ENCODE measurements around the gene TUBAL3. TPM values are rescaled to one million over a fixed set of nuclear protein-coding genes. Genes with fewer than 3 reads are reported as not detected.

Gene TUBAL3
- not detected for total RNA-seq

GRCh38 chr10:5404208-5405041 lies at the start of gene TUBAL3:
Gene TUBAL3, minus strand, starts transcription at chr10:5404828. Its CDS starts 36 bp downstream, at chr10:5404792.
- Mint-ChIP-seq H3K9me3 (peaks cover 3% of the 10 kb centered on the region), H3K4me1 (no peaks in the 10 kb centered on the region), H3K36me3 (no peaks in the 10 kb centered on the region), H3K27ac (no peak within 1 kb of the TSS), H3K4me3 (no peak within 1 kb of the TSS), H3K27me3 (peaks cover 21% of the 10 kb centered on the region)
- ATAC-seq (ENCODE audit: low read depth) (no peak), DNase-seq (no peak)
- POLR2A ChIA-PET = no interaction called here

- Mint-ChIP-seq H3K27ac (no peak overlapping the region), H3K4me3 (no peak overlapping the region), H3K4me1 (peaks cover 15% of the 10 kb centered on the region), H3K9me3 (no peaks in the 10 kb centered on the region), H3K27me3 (no peaks in the 10 kb centered on the region), H3K36me3 (peaks cover 37% of the 10 kb centered on the region)
- POLR2A ChIA-PET = no interaction called here
- DNase-seq (no peak), ATAC-seq (ENCODE audit: low read depth) (no peak)
Measured at GRCh38 chr10:5453749-5454489, 49.3 kb upstream of the TUBAL3 start.

GRCh38 chr10:5450605-5451384 lies 46.2 kb upstream of the TUBAL3 start:
- H3K4me3 Mint-ChIP-seq = no peak overlapping the region
- peaks cover 31% of the 10 kb centered on the region for H3K4me1 Mint-ChIP-seq
- ATAC-seq (ENCODE audit: low read depth) (no peak), DNase-seq (no peak)
- POLR2A ChIA-PET = no interaction called here
- no peaks in the 10 kb centered on the region for H3K9me3 Mint-ChIP-seq
- H3K27me3 Mint-ChIP-seq = no peaks in the 10 kb centered on the region
- H3K27ac Mint-ChIP-seq = no peak overlapping the region
- peaks cover 19% of the 10 kb centered on the region for H3K36me3 Mint-ChIP-seq

- no peak for ATAC-seq (ENCODE audit: low read depth)
- peaks cover 21% of the 10 kb centered on the region for H3K36me3 Mint-ChIP-seq
Measured at GRCh38 chr10:5449823-5450222, 45.2 kb upstream of the TUBAL3 start.

GRCh38 chr10:5449227-5449626 lies 44.6 kb upstream of the TUBAL3 start:
- ATAC-seq (ENCODE audit: low read depth) (no peak), DNase-seq (no peak)
- H3K27ac Mint-ChIP-seq = no peak overlapping the region
- H3K4me3 Mint-ChIP-seq = no peak overlapping the region
- H3K9me3 Mint-ChIP-seq = no peaks in the 10 kb centered on the region
- no peaks in the 10 kb centered on the region for H3K27me3 Mint-ChIP-seq
- POLR2A ChIA-PET = interaction anchor here (0.6 kb wide), 1 partner anchor 441 kb away, joined by 3 read pairs; the partner anchor contains the start of gene FBH1
- H3K4me1 Mint-ChIP-seq = peaks cover 31% of the 10 kb centered on the region
- peaks cover 25% of the 10 kb centered on the region for H3K36me3 Mint-ChIP-seq

More at GRCh38 chr10:5449823-5450222, 45.2 kb upstream of the TUBAL3 start:
- H3K27me3 Mint-ChIP-seq = no peaks in the 10 kb centered on the region
- no peak overlapping the region for H3K27ac Mint-ChIP-seq
- no peaks in the 10 kb centered on the region for H3K9me3 Mint-ChIP-seq
- peaks cover 31% of the 10 kb centered on the region for H3K4me1 Mint-ChIP-seq
- no peak overlapping the region for H3K4me3 Mint-ChIP-seq
- POLR2A ChIA-PET = no interaction called here
- no peak for DNase-seq

- Mint-ChIP-seq H3K4me1 (peaks cover 37% of the 10 kb centered on the region), H3K27ac (no peak overlapping the region), H3K27me3 (no peaks in the 10 kb centered on the region), H3K4me3 (peak overlapping the region; percentile 18), H3K36me3 (peaks cover 18% of the 10 kb centered on the region), H3K9me3 (no peaks in the 10 kb centered on the region)
- no peak for ATAC-seq (ENCODE audit: low read depth)
- POLR2A ChIA-PET = interaction anchor here (0.6 to 1.4 kb wide), 4 partner anchors 13 to 442 kb away, joined by 3 to 6 read pairs (median 4); partner anchors contain the start of gene FBH1
- no peak for DNase-seq
Measured at GRCh38 chr10:5448333-5449001, 43.8 kb upstream of the TUBAL3 start.

GRCh38 chr10:5447611-5448071 lies 43.0 kb upstream of the TUBAL3 start:
- POLR2A ChIA-PET = interaction anchor here (1.2 to 1.4 kb wide), 3 partner anchors 101 to 181 kb away, joined by 4 to 6 read pairs (median 4); no protein-coding TSS in a partner anchor
- Mint-ChIP-seq H3K9me3 (no peaks in the 10 kb centered on the region), H3K36me3 (peaks cover 15% of the 10 kb centered on the region), H3K4me1 (peaks cover 41% of the 10 kb centered on the region), H3K4me3 (peak overlapping the region; percentile 86), H3K27ac (peak overlapping the region; percentile 74), H3K27me3 (no peaks in the 10 kb centered on the region)
- peak; percentile 89 for ATAC-seq (ENCODE audit: low read depth)
- DNase-seq = no peak

GRCh38 chr10:5447056-5447455 lies 42.4 kb upstream of the TUBAL3 start:
- peak overlapping the region; percentile 14 for H3K27ac Mint-ChIP-seq

GRCh38 chr10:5446390-5446926 lies 41.8 kb upstream of the TUBAL3 start:
- peak overlapping the region; percentile 86 for H3K4me3 Mint-ChIP-seq
- H3K9me3 Mint-ChIP-seq = no peaks in the 10 kb centered on the region
- ATAC-seq (ENCODE audit: low read depth) = peak; percentile 59
- DNase-seq = peak; percentile 81
- peaks cover 45% of the 10 kb centered on the region for H3K4me1 Mint-ChIP-seq
- POLR2A ChIA-PET = interaction anchor here (1.3 to 1.4 kb wide), 2 partner anchors 105 to 182 kb away, joined by 4 to 5 read pairs; no protein-coding TSS in a partner anchor
- H3K27me3 Mint-ChIP-seq = no peaks in the 10 kb centered on the region
- H3K36me3 Mint-ChIP-seq = peaks cover 12% of the 10 kb centered on the region
- peak overlapping the region; percentile 80 for H3K27ac Mint-ChIP-seq

More at GRCh38 chr10:5447056-5447455, 42.4 kb upstream of the TUBAL3 start:
- Mint-ChIP-seq H3K4me3 (peak overlapping the region; percentile 86), H3K27me3 (no peaks in the 10 kb centered on the region), H3K9me3 (no peaks in the 10 kb centered on the region), H3K4me1 (peaks cover 45% of the 10 kb centered on the region), H3K36me3 (peaks cover 12% of the 10 kb centered on the region)
- no peak for ATAC-seq (ENCODE audit: low read depth)
- no peak for DNase-seq
- POLR2A ChIA-PET = interaction anchor here (1.2 to 1.4 kb wide), 4 partner anchors 102 to 182 kb away, joined by 4 to 6 read pairs (median 4); no protein-coding TSS in a partner anchor

- no peak for DNase-seq
- no peak overlapping the region for H3K4me3 Mint-ChIP-seq
- ATAC-seq (ENCODE audit: low read depth) = no peak
- H3K9me3 Mint-ChIP-seq = no peaks in the 10 kb centered on the region
- no peak overlapping the region for H3K27ac Mint-ChIP-seq
- peaks cover 41% of the 10 kb centered on the region for H3K4me1 Mint-ChIP-seq
- H3K36me3 Mint-ChIP-seq = peaks cover 12% of the 10 kb centered on the region
- H3K27me3 Mint-ChIP-seq = no peaks in the 10 kb centered on the region
- POLR2A ChIA-PET = no interaction called here
Measured at GRCh38 chr10:5445006-5445405, 40.4 kb upstream of the TUBAL3 start.

- H3K4me1 Mint-ChIP-seq = peaks cover 33% of the 10 kb centered on the region
- POLR2A ChIA-PET = interaction anchor here (1.3 kb wide), 1 partner anchor 180 kb away, joined by 3 read pairs; no protein-coding TSS in a partner anchor
- H3K4me3 Mint-ChIP-seq = no peak overlapping the region
- DNase-seq (no peak), ATAC-seq (ENCODE audit: low read depth) (no peak)
- H3K36me3 Mint-ChIP-seq = peaks cover 7% of the 10 kb centered on the region
- no peaks in the 10 kb centered on the region for H3K9me3 Mint-ChIP-seq
- H3K27ac Mint-ChIP-seq = no peak overlapping the region
- H3K27me3 Mint-ChIP-seq = no peaks in the 10 kb centered on the region
Measured at GRCh38 chr10:5443429-5443828, 38.8 kb upstream of the TUBAL3 start.

- H3K27me3 Mint-ChIP-seq = no peaks in the 10 kb centered on the region
- H3K27ac Mint-ChIP-seq = no peak overlapping the region
- ATAC-seq (ENCODE audit: low read depth) = no peak
- DNase-seq = no peak
- peaks cover 9% of the 10 kb centered on the region for H3K36me3 Mint-ChIP-seq
- no peaks in the 10 kb centered on the region for H3K9me3 Mint-ChIP-seq
- POLR2A ChIA-PET = no interaction called here
- H3K4me3 Mint-ChIP-seq = no peak overlapping the region
- H3K4me1 Mint-ChIP-seq = peaks cover 29% of the 10 kb centered on the region
Measured at GRCh38 chr10:5442990-5443370, 38.4 kb upstream of the TUBAL3 start.

All from activated naive CD8-positive, alpha-beta T cell treated with anti-CD3 and anti-CD28 coated beads, Interleukin-2, amount 10 ng/mL, durations not matched to agents 7 days and 5 days (primary cell).